GM12891 (cell line): ENCODE results near the gene ATXN7.

ENCODE experiments used
- POLR2AphosphoS5 ChIP-seq: IDR thresholded peaks from 2 replicates; pipeline ENCODE4 v1.6.1; 2011; ENCODE audit warnings: low read depth, low read length, control low read depth
- TAF1 ChIP-seq: IDR thresholded peaks from 2 replicates; pipeline ENCODE4 v1.6.1; 2011; ENCODE audit warnings: low read depth, low read length, control low read depth

DNA sequence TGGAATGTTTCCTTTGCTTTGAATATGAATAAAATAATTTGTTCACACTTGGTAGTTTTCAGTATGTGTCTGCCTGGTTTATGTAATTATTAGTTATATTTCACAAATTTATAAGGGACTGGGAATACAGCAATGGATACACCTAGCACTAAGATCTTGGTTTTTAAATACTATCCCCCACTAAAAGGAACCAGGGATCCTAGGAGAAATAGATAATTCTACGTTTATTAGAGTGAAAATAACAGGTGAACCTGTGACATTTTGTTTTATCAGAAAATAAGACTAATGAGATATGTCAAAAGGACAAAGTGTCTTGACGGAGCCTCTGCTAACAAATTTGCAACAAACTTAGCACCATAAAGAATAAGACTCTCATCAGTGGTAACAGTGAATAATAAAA lies 156.2 kb downstream of the ATXN7 start:
- no peak for TF ChIP-seq TAF1
- no peak for TF ChIP-seq POLR2AphosphoS5
